ENCODE results near the gene AP4B1. TPM values are rescaled to one million over a fixed set of nuclear protein-coding genes. Genes with fewer than 3 reads are reported as not detected.

AP4B1 gene
- total RNA-seq, 1 experiment from 2014 or later, result 11.1 TPM

DNA sequence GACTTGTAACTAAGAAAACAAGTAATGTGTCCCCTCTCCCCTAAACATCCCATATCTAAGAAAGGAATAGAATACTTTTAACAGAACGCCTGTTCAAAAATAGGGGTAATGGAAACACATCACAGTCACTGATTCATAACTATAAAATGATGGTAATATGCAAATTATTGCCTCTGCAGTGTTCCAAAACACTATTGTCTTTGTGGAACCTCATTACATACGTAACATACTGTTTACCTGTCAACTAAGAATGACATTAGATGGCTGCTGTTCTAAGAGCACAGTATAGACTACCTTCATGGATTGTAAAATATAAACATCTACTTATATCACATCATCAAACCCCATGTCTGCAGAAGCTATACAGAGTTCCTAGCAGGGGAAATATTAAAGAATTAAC lies 13.8 kb downstream of the AP4B1 start:
- no peak for ATAC-seq
- H3K9ac ChIP-seq (ENCODE audit: low read length), result no peak overlapping the region
- intact Hi-C loops (cut with micrococcal nuclease), result no loop called here
- H3K27ac ChIP-seq (ENCODE audit: low read depth, low read length), result no peak overlapping the region
- no peaks in the 10 kb centered on the region for H3K79me2 ChIP-seq (ENCODE audit: insufficient read depth, low read length)
- CTCF ChIA-PET, result no interaction called here
- no peaks in the 10 kb centered on the region for H4K20me1 ChIP-seq (ENCODE audit: insufficient read depth)
- H3K4me1 ChIP-seq (ENCODE audit: control insufficient read depth in 1 of 2, insufficient read depth in 2 of 2, low read length in 2 of 2), result peaks cover 34 to 38% of the 10 kb centered on the region in 2 experiments
- DNase-seq (ENCODE audit: low read depth, low spot score), result no peak
- RAD21 ChIA-PET (ENCODE audit: low non-redundant PET in 1 of 2, low total read pairs in 2 of 2, uncharacterized antibody in 2 of 2, unreplicated experiment in 2 of 2), result no interaction called here
- 0 out of 4 replicates have a peak, but pooled peaks cover 0 to 9% of the 10 kb centered on the region in 2 experiments for H3K36me3 ChIP-seq (ENCODE audit: control insufficient read depth in 1 of 2, insufficient read depth in 2 of 2, low read length in 2 of 2)
- H3K9me3 ChIP-seq (ENCODE audit: control insufficient read depth in 1 of 2, insufficient read depth in 1 of 2, low read depth in 1 of 2, low read length in 2 of 2), result no peaks in the 10 kb centered on the region
- POLR2A ChIA-PET, result no interaction called here
- BruUV-seq (replicated peaks), result no TSS peak
- no peak overlapping the region for H3K4me2 ChIP-seq (ENCODE audit: low read length)
- no peak overlapping the region for H2AFZ ChIP-seq (ENCODE audit: low read depth, low read length, poor library complexity, severe bottlenecking)
- TF ChIP-seq, protein P1, sequence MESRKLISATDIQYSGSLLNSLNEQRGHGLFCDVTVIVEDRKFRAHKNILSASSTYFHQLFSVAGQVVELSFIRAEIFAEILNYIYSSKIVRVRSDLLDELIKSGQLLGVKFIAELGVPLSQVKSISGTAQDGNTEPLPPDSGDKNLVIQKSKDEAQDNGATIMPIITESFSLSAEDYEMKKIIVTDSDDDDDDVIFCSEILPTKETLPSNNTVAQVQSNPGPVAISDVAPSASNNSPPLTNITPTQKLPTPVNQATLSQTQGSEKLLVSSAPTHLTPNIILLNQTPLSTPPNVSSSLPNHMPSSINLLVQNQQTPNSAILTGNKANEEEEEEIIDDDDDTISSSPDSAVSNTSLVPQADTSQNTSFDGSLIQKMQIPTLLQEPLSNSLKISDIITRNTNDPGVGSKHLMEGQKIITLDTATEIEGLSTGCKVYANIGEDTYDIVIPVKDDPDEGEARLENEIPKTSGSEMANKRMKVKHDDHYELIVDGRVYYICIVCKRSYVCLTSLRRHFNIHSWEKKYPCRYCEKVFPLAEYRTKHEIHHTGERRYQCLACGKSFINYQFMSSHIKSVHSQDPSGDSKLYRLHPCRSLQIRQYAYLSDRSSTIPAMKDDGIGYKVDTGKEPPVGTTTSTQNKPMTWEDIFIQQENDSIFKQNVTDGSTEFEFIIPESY (IDR thresholded peaks at IDR 0.05; ENCODE audit: extremely low read depth, insufficient replicate concordance, low read length), result no peak
- TF ChIP-seq, protein P2, sequence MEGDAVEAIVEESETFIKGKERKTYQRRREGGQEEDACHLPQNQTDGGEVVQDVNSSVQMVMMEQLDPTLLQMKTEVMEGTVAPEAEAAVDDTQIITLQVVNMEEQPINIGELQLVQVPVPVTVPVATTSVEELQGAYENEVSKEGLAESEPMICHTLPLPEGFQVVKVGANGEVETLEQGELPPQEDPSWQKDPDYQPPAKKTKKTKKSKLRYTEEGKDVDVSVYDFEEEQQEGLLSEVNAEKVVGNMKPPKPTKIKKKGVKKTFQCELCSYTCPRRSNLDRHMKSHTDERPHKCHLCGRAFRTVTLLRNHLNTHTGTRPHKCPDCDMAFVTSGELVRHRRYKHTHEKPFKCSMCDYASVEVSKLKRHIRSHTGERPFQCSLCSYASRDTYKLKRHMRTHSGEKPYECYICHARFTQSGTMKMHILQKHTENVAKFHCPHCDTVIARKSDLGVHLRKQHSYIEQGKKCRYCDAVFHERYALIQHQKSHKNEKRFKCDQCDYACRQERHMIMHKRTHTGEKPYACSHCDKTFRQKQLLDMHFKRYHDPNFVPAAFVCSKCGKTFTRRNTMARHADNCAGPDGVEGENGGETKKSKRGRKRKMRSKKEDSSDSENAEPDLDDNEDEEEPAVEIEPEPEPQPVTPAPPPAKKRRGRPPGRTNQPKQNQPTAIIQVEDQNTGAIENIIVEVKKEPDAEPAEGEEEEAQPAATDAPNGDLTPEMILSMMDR (IDR thresholded peaks at IDR 0.05 in 2 of 3, conservative IDR thresholded peaks at IDR 0.05 in 1 of 3; ENCODE audit: borderline replicate concordance in 1 of 3, insufficient read depth in 1 of 3, low read depth in 2 of 3, low read length in 2 of 3), result no peak
- no peak for TF ChIP-seq EZH2phosphoT487 (IDR thresholded peaks at IDR 0.05; ENCODE audit: borderline replicate concordance)
- TF ChIP-seq RAD21 (IDR thresholded peaks at IDR 0.05; ENCODE audit: low read depth), result no peak
- TF ChIP-seq ELF1 (IDR thresholded peaks at IDR 0.05; ENCODE audit: borderline replicate concordance, low read depth), result no peak
- TF ChIP-seq, protein P3, sequence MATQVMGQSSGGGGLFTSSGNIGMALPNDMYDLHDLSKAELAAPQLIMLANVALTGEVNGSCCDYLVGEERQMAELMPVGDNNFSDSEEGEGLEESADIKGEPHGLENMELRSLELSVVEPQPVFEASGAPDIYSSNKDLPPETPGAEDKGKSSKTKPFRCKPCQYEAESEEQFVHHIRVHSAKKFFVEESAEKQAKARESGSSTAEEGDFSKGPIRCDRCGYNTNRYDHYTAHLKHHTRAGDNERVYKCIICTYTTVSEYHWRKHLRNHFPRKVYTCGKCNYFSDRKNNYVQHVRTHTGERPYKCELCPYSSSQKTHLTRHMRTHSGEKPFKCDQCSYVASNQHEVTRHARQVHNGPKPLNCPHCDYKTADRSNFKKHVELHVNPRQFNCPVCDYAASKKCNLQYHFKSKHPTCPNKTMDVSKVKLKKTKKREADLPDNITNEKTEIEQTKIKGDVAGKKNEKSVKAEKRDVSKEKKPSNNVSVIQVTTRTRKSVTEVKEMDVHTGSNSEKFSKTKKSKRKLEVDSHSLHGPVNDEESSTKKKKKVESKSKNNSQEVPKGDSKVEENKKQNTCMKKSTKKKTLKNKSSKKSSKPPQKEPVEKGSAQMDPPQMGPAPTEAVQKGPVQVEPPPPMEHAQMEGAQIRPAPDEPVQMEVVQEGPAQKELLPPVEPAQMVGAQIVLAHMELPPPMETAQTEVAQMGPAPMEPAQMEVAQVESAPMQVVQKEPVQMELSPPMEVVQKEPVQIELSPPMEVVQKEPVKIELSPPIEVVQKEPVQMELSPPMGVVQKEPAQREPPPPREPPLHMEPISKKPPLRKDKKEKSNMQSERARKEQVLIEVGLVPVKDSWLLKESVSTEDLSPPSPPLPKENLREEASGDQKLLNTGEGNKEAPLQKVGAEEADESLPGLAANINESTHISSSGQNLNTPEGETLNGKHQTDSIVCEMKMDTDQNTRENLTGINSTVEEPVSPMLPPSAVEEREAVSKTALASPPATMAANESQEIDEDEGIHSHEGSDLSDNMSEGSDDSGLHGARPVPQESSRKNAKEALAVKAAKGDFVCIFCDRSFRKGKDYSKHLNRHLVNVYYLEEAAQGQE (IDR thresholded peaks at IDR 0.05; ENCODE audit: low read depth), result no peak
- TF ChIP-seq EGR1 (IDR thresholded peaks at IDR 0.05; ENCODE audit: low read depth), result no peak
- no peak for TF ChIP-seq ZFX (IDR thresholded peaks at IDR 0.05)
- TF ChIP-seq CEBPB (IDR thresholded peaks at IDR 0.05; ENCODE audit: low read depth), result no peak
- H3K4me3 ChIP-seq (replicated peaks in 1 of 2; ENCODE audit: low read depth in 1 of 2, low read length in 2 of 2), result no peak overlapping the region
- no peaks in the 10 kb centered on the region for H3K27me3 ChIP-seq (ENCODE audit: insufficient read depth, low read length)
- no peaks in the 10 kb centered on the region for H3K9me2 ChIP-seq (ENCODE audit: insufficient read depth)
